DOHH2 (cell line): ENCODE results near the gene SGO1.

ENCODE experiments used
- H3F3A ChIP-seq: fragments of 200-600 bp; sonication (generic), shearing (Covaris generic); 2 replicates; pipeline ENCODE4 v1.6.0; 2016; ENCODE audit warnings: antibody characterized with exemption, mild to moderate bottlenecking; ENCODE audit not compliant: control insufficient read depth, insufficient read depth
- H3K27ac ChIP-seq: fragments of 200-600 bp; sonication (generic); 2 replicates; pipeline ENCODE4 v1.5.1; 2014; ENCODE audit warnings: low read depth, mild to moderate bottlenecking, low read length, moderate library complexity
- H3K27me3 ChIP-seq: fragments of 200-600 bp; sonication (generic); 2 replicates; pipeline ENCODE4 v1.6.1; 2014; ENCODE audit warnings: mild to moderate bottlenecking, low read length, mixed read lengths; ENCODE audit not compliant: control insufficient read depth
- H3K36me3 ChIP-seq: fragments of 200-600 bp; sonication (generic); 2 replicates; pipeline ENCODE4 v1.6.1; 2014; ENCODE audit warnings: mild to moderate bottlenecking, low read length, moderate library complexity, mixed read lengths; ENCODE audit not compliant: control insufficient read depth
- H3K4me1 ChIP-seq: fragments of 200-600 bp; sonication (generic); 2 replicates; pipeline ENCODE4 v1.6.1; 2014; ENCODE audit warnings: mild to moderate bottlenecking, low read length, mixed read lengths; ENCODE audit not compliant: control insufficient read depth
- H3K4me2 ChIP-seq: fragments of 200-600 bp; sonication (generic); 2 replicates; pipeline ENCODE4 v1.6.0; 2014; ENCODE audit warnings: mild to moderate bottlenecking, low read length, moderate library complexity
- H3K4me3 ChIP-seq: fragments of 200-600 bp; sonication (generic); 2 replicates; pipeline ENCODE4 v1.5.1; 2014; ENCODE audit warnings: mild to moderate bottlenecking, low read length, mixed read lengths
- H3K79me2 ChIP-seq: fragments of 200-600 bp; sonication (generic); 2 replicates; pipeline ENCODE4 v1.6.1; 2014; ENCODE audit warnings: mild to moderate bottlenecking, low read length, mixed read lengths; ENCODE audit not compliant: control insufficient read depth
- H3K9me2 ChIP-seq: fragments of 200-600 bp; sonication (generic); replicated peaks from 2 replicates; pipeline ENCODE4 v1.6.1; 2014; ENCODE audit warnings: mild to moderate bottlenecking, low read length, mixed read lengths; ENCODE audit not compliant: control insufficient read depth
- H3K9me3 ChIP-seq: fragments of 200-600 bp; sonication (generic); 2 replicates; pipeline ENCODE4 v1.6.1; 2014; ENCODE audit warnings: antibody characterized with exemption, low read length, mixed read lengths; ENCODE audit not compliant: control insufficient read depth, insufficient read depth
- H4K20me1 ChIP-seq: fragments of 200-600 bp; sonication (generic); 2 replicates; pipeline ENCODE4 v1.6.0; 2014; ENCODE audit warnings: low read depth, mild to moderate bottlenecking, antibody characterized with exemption, low read length, moderate library complexity; ENCODE audit not compliant: control insufficient read depth, insufficient read depth
- EZH2phosphoT487 ChIP-seq: fragments of 200-600 bp; sonication (generic); IDR thresholded peaks from 2 replicates; pipeline ENCODE4 v1.6.1; 2017; ENCODE audit warnings: borderline replicate concordance, mild to moderate bottlenecking, antibody characterized with exemption, low read length, moderate library complexity, mixed read lengths
- TF ChIP-seq, protein P1 (sequence below): fragments of 200-600 bp; sonication (generic); IDR thresholded peaks from one replicate; pipeline ENCODE4 v1.5.1; 2014; ENCODE audit warnings: antibody characterized with exemption, mild to moderate bottlenecking, low read depth, low read length; ENCODE audit not compliant: poor library complexity, severe bottlenecking

The SGO1 gene

DNA sequence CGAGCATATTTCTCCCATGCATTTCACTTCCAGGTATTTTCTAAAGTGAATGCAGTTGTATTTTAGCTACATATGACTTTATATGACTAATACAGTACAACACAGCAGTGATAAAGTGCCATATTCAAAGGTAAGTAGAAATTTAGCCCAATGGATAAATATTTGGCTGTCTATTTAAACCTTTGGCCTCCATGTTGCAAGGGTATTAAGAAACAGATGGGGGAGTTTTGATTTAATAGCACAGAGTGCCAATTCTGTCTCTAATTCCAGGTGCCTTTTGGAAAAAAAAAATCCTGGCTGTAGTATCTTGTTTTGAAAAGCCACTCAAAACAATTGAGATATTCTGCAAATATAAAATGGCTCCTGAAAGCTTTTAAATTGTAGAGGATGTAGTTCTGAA, 44.9 kb upstream of the SGO1 start:
- Histone ChIP-seq H3K4me3 (no peak overlapping the region), H3K9me2 (no peaks in the 10 kb centered on the region), H3K9me3 (no peaks in the 10 kb centered on the region), H4K20me1 (no peaks in the 10 kb centered on the region), H3K79me2 (no peaks in the 10 kb centered on the region), H3K27ac (no peak overlapping the region), H3F3A (no peaks in the 10 kb centered on the region), H3K4me1 (no peaks in the 10 kb centered on the region), H3K27me3 (no peaks in the 10 kb centered on the region), H3K36me3 (no peaks in the 10 kb centered on the region), H3K4me2 (no peak overlapping the region)
- TF ChIP-seq EZH2phosphoT487, result no peak

DNA sequence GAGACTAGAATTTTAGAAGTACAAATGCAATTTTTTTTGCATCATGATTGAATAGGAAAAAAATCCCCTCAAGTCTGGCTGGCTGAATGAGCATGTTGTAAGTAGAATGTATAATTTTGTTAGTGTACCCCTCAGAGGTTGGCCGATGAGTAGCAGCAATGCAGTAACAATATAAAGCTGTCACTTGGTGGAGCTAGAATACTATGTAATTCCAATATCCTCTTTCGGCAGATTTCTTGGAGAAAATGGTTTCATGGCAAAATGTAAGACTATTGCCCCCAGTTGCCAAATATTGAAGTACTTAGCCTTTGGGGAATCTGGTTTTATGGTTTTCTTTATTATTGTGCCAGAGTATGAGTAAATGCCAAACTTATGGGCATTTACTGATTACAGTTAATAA, 39.8 kb upstream of the SGO1 start:
- H3K4me3 ChIP-seq, result no peak overlapping the region
- no peaks in the 10 kb centered on the region for H4K20me1 ChIP-seq
- H3K36me3 ChIP-seq, result no peaks in the 10 kb centered on the region
- H3K27me3 ChIP-seq, result no peaks in the 10 kb centered on the region
- H3K27ac ChIP-seq, result no peak overlapping the region
- no peaks in the 10 kb centered on the region for H3K4me1 ChIP-seq
- no peaks in the 10 kb centered on the region for H3F3A ChIP-seq
- no peak for TF ChIP-seq EZH2phosphoT487
- TF ChIP-seq, protein P1, sequence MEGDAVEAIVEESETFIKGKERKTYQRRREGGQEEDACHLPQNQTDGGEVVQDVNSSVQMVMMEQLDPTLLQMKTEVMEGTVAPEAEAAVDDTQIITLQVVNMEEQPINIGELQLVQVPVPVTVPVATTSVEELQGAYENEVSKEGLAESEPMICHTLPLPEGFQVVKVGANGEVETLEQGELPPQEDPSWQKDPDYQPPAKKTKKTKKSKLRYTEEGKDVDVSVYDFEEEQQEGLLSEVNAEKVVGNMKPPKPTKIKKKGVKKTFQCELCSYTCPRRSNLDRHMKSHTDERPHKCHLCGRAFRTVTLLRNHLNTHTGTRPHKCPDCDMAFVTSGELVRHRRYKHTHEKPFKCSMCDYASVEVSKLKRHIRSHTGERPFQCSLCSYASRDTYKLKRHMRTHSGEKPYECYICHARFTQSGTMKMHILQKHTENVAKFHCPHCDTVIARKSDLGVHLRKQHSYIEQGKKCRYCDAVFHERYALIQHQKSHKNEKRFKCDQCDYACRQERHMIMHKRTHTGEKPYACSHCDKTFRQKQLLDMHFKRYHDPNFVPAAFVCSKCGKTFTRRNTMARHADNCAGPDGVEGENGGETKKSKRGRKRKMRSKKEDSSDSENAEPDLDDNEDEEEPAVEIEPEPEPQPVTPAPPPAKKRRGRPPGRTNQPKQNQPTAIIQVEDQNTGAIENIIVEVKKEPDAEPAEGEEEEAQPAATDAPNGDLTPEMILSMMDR, result no peak
- H3K79me2 ChIP-seq, result no peaks in the 10 kb centered on the region
- H3K9me3 ChIP-seq, result no peaks in the 10 kb centered on the region
- no peaks in the 10 kb centered on the region for H3K9me2 ChIP-seq
- H3K4me2 ChIP-seq, result no peak overlapping the region

DNA sequence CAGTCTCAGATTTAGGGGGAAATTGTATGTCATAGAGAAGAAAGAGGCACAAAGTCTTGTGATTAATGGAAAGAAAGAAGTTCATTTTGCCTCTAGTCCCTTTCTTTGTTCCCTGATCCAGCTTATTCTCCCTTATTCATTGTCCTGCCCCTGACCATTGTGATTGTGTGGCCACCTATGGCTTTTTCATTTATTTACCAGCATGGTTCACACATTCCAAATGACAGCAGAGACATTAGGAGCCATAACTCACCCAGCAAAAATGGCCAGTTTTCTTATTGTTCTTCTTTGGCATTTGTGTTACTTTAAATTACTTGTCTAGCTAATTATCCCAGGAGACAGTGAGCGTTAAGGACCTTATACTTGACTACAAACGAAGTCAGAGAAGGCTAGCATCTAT, 36.3 kb upstream of the SGO1 start:
- Histone ChIP-seq H3K9me2 (no peaks in the 10 kb centered on the region), H3K27me3 (no peaks in the 10 kb centered on the region), H3F3A (no peaks in the 10 kb centered on the region), H3K9me3 (no peaks in the 10 kb centered on the region), H3K4me3 (no peak overlapping the region), H3K79me2 (no peaks in the 10 kb centered on the region), H3K36me3 (no peaks in the 10 kb centered on the region), H4K20me1 (no peaks in the 10 kb centered on the region), H3K4me1 (no peaks in the 10 kb centered on the region), H3K4me2 (no peak overlapping the region), H3K27ac (no peak overlapping the region)
- TF ChIP-seq EZH2phosphoT487, result no peak

DNA sequence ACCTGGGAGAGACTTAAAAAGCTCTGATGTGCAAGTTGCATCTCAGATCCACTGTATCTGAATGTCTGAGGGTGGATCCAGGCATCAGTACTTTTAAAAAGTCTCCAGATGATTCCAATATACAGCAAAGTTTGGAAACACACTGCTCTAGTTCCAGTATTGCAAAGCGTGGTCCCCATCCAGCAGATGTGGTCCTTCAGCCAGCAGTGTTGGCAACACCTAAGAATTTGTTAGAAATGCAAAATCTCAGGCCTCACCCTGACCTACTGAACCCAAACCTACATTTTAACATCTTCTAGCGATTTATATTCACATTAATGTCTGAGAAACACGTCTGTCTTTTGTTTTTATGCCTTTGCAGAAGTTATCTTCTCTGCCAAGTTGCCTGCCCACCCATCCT, 32.2 kb upstream of the SGO1 start:
- Histone ChIP-seq H3K36me3 (no peaks in the 10 kb centered on the region), H4K20me1 (no peaks in the 10 kb centered on the region), H3K27ac (no peak overlapping the region), H3K9me2 (no peaks in the 10 kb centered on the region), H3K79me2 (no peaks in the 10 kb centered on the region), H3K27me3 (no peaks in the 10 kb centered on the region), H3F3A (no peaks in the 10 kb centered on the region), H3K4me2 (no peak overlapping the region), H3K9me3 (no peaks in the 10 kb centered on the region), H3K4me3 (no peak overlapping the region), H3K4me1 (no peaks in the 10 kb centered on the region)
- TF ChIP-seq EZH2phosphoT487, result no peak
- TF ChIP-seq, protein P1, result no peak
